ENCODE data around the gene KCNIP1.

Gene KCNIP1

GRCh38 chr5:170493028-170493820 is 10.6 kb upstream of the KCNIP1 start:
- Histone ChIP-seq H4K20me1 (ENCODE audit: low read depth, low read length) (no peaks in the 10 kb centered on the region), H2AFZ (ENCODE audit: low read depth, low read length, severe bottlenecking) (no peak overlapping the region), H3K9ac (ENCODE audit: low read length) (no peak overlapping the region), H3F3A (ENCODE audit: insufficient read depth) (no peaks in the 10 kb centered on the region), H3K27ac (ENCODE audit: low read depth, low read length) (no peak overlapping the region), H3K4me2 (ENCODE audit: low read depth, low read length, poor library complexity, severe bottlenecking) (no peak overlapping the region), H3K79me2 (ENCODE audit: insufficient read depth, low read length) (no peaks in the 10 kb centered on the region), H3K27me3 (ENCODE audit: low read length) (no peaks in the 10 kb centered on the region), H3K4me3 (ENCODE audit: insufficient read depth, low read length, poor library complexity, severe bottlenecking) (no peak overlapping the region), H3K9me3 (ENCODE audit: insufficient read depth, low read length) (no peaks in the 10 kb centered on the region), H3K36me3 (ENCODE audit: low read length) (no peaks in the 10 kb centered on the region), H3K9me2 (replicated peaks; ENCODE audit: insufficient read depth, low read length) (no peaks in the 10 kb centered on the region)
- TF ChIP-seq EZH2phosphoT487 (conservative IDR thresholded peaks at IDR 0.05; ENCODE audit: low read length) (no peak), CTCF (IDR thresholded peaks at IDR 0.05; ENCODE audit: insufficient read depth, low read length, poor library complexity, severe bottlenecking) (no peak)

- no peak overlapping the region for H3K27ac ChIP-seq (ENCODE audit: low read depth, low read length)
- TF ChIP-seq CTCF (IDR thresholded peaks at IDR 0.05; ENCODE audit: insufficient read depth, low read length, poor library complexity, severe bottlenecking) (no peak), EZH2phosphoT487 (conservative IDR thresholded peaks at IDR 0.05; ENCODE audit: low read length) (no peak)
- H3K9me2 ChIP-seq (replicated peaks; ENCODE audit: insufficient read depth, low read length), result no peaks in the 10 kb centered on the region
- no peaks in the 10 kb centered on the region for H3K9me3 ChIP-seq (ENCODE audit: insufficient read depth, low read length)
- H3K36me3 ChIP-seq (ENCODE audit: low read length), result no peaks in the 10 kb centered on the region
- H4K20me1 ChIP-seq (ENCODE audit: low read depth, low read length), result no peaks in the 10 kb centered on the region
- H3K27me3 ChIP-seq (ENCODE audit: low read length), result no peaks in the 10 kb centered on the region
- H3K4me3 ChIP-seq (ENCODE audit: insufficient read depth, low read length, poor library complexity, severe bottlenecking), result no peak overlapping the region
- H3K79me2 ChIP-seq (ENCODE audit: insufficient read depth, low read length), result no peaks in the 10 kb centered on the region
- no peaks in the 10 kb centered on the region for H3F3A ChIP-seq (ENCODE audit: insufficient read depth)
- H3K4me2 ChIP-seq (ENCODE audit: low read depth, low read length, poor library complexity, severe bottlenecking), result no peak overlapping the region
- H2AFZ ChIP-seq (ENCODE audit: low read depth, low read length, severe bottlenecking), result no peak overlapping the region
- no peak overlapping the region for H3K9ac ChIP-seq (ENCODE audit: low read length)
These were observed 9.8 kb upstream of the KCNIP1 start for GRCh38 chr5:170494041-170494440.

- no peak overlapping the region for H3K27ac ChIP-seq (ENCODE audit: low read depth, low read length)
- no peak overlapping the region for H3K4me2 ChIP-seq (ENCODE audit: low read depth, low read length, poor library complexity, severe bottlenecking)
- no peak overlapping the region for H3K9ac ChIP-seq (ENCODE audit: low read length)
- TF ChIP-seq EZH2phosphoT487 (conservative IDR thresholded peaks at IDR 0.05; ENCODE audit: low read length) (no peak), CTCF (IDR thresholded peaks at IDR 0.05; ENCODE audit: insufficient read depth, low read length, poor library complexity, severe bottlenecking) (no peak)
- H3K27me3 ChIP-seq (ENCODE audit: low read length), result no peaks in the 10 kb centered on the region
- no peak overlapping the region for H3K4me3 ChIP-seq (ENCODE audit: insufficient read depth, low read length, poor library complexity, severe bottlenecking)
- no peaks in the 10 kb centered on the region for H3F3A ChIP-seq (ENCODE audit: insufficient read depth)
- H3K9me2 ChIP-seq (replicated peaks; ENCODE audit: insufficient read depth, low read length), result no peaks in the 10 kb centered on the region
- no peaks in the 10 kb centered on the region for H3K36me3 ChIP-seq (ENCODE audit: low read length)
- H3K9me3 ChIP-seq (ENCODE audit: insufficient read depth, low read length), result no peaks in the 10 kb centered on the region
- no peak overlapping the region for H2AFZ ChIP-seq (ENCODE audit: low read depth, low read length, severe bottlenecking)
- H4K20me1 ChIP-seq (ENCODE audit: low read depth, low read length), result no peaks in the 10 kb centered on the region
- no peaks in the 10 kb centered on the region for H3K79me2 ChIP-seq (ENCODE audit: insufficient read depth, low read length)
These were observed 7.8 kb upstream of the KCNIP1 start for GRCh38 chr5:170495825-170496661.

Data from SU-DHL-6 (cell line).